Chondrocyte (in vitro differentiated cells): ENCODE measurements around the gene CLN3. TPM values are rescaled to one million over a fixed set of nuclear protein-coding genes. Genes with fewer than 3 reads are reported as not detected.
A peak's percentile ranks its signal among the peaks of the same experiment; 100 is the strongest.

ENCODE experiments used
- DNase-seq: peaks from one replicate; pipeline ENCODE4 v3.0.0; 2021; ENCODE audit warnings: mixed read lengths, low spot score
- H3K27ac Mint-ChIP-seq: one replicate; pipeline ENCODE4 v1.8.0; 2021; ENCODE audit warnings: mild to moderate bottlenecking, moderate library complexity, mixed read lengths; ENCODE audit not compliant: unreplicated experiment
- H3K27me3 Mint-ChIP-seq: 2 replicates; pipeline ENCODE4 v1.8.0; 2021; ENCODE audit warnings: low read depth, mixed read lengths
- H3K36me3 Mint-ChIP-seq: 2 replicates; pipeline ENCODE4 v1.8.0; 2021; ENCODE audit warnings: low read depth, mixed read lengths
- H3K4me1 Mint-ChIP-seq: 2 replicates; pipeline ENCODE4 v1.8.0; 2021; ENCODE audit warnings: low read depth, mild to moderate bottlenecking, mixed read lengths
- H3K4me3 Mint-ChIP-seq: one replicate; pipeline ENCODE4 v1.8.0; 2021; ENCODE audit warnings: mild to moderate bottlenecking, moderate library complexity, mixed read lengths; ENCODE audit not compliant: unreplicated experiment
- H3K9me3 Mint-ChIP-seq: 2 replicates; pipeline ENCODE4 v1.8.0; 2021; ENCODE audit warnings: low read depth, mixed read lengths
- CTCF ChIP-seq: fragments of 200-600 bp; sonication (generic); IDR thresholded peaks from 2 replicates; pipeline ENCODE4 v1.5.0; 2021; ENCODE audit warnings: antibody characterized with exemption, mild to moderate bottlenecking, moderate library complexity
- long read RNA-seq: library from polyadenylated mRNA; stranded (forward); transcript quantifications from one replicate; pipeline ENCODE4 v2.0.0, GENCODE V29; 2021
- total RNA-seq: library from RNA; stranded (reverse); gene quantifications from 3 replicates; pipeline ENCODE4 v1.2.1, GENCODE V29; 2021

The CLN3 gene
- total RNA-seq = 28.0 to 31.7 TPM (median 29.3 TPM) in 3 replicates
- long read RNA-seq, transcript CLN3-205 (15 exons, 1,876 nt) = minor isoform, 15 of 52 reads
- long read RNA-seq, transcript CLN3-244 (16 exons, 3,832 nt) = major isoform, 29 of 52 reads
- long read RNA-seq, partial matches to known transcripts = 4 of 52 reads
- long read RNA-seq, other reads (novel, unspliced or antisense) = 0 of 52 reads

- Mint-ChIP-seq H3K4me3 (peak within 1 kb of the TSS; percentile 94), H3K27me3 (no peaks in the 10 kb centered on the region), H3K4me1 (peaks cover 4% of the 10 kb centered on the region), H3K27ac (peak within 1 kb of the TSS; percentile 100), H3K9me3 (no peaks in the 10 kb centered on the region), H3K36me3 (peaks cover 5% of the 10 kb centered on the region)
- no peak for TF ChIP-seq CTCF
- DNase-seq = no peak
Measured at GRCh38 chr16:28491970-28492474, at the start of gene CLN3. Gene CLN3 (minus strand): TSS chr16:28492074. CDS start chr16:28491759, 315 bp downstream.

DNA sequence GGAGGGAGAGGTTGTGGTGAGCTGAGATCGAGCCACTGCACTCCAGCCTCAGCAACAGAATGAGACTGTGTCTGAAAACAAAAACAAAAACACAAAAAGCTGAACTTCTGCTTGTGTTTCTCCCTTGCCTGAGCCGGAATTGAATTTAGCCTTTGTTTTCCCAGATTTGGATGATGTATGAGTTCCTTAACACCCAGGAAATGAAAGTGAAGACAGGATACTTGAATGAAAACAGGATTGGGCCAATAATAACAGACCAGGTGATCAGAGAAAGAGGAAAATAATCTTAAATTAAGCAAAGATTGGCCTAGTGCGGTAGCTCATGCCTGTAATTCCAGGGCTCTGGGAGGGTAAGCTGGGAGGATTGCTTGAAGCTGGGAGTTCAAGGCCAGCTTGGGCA, 48.5 kb upstream of the CLN3 start:
- peaks cover 3% of the 10 kb centered on the region for H3K27me3 Mint-ChIP-seq
- peaks cover 38% of the 10 kb centered on the region for H3K4me1 Mint-ChIP-seq
- H3K9me3 Mint-ChIP-seq = no peaks in the 10 kb centered on the region
- no peak for DNase-seq
- no peak overlapping the region for H3K27ac Mint-ChIP-seq
- no peak for TF ChIP-seq CTCF
- no peak overlapping the region for H3K4me3 Mint-ChIP-seq
- H3K36me3 Mint-ChIP-seq = peaks cover 19% of the 10 kb centered on the region

- H3K9me3 Mint-ChIP-seq = no peaks in the 10 kb centered on the region
- peaks cover 51% of the 10 kb centered on the region for H3K4me1 Mint-ChIP-seq
- no peak for TF ChIP-seq CTCF
- H3K4me3 Mint-ChIP-seq = peak within 1 kb of the TSS; percentile 95
- H3K27ac Mint-ChIP-seq = peak within 1 kb of the TSS; percentile 99
- H3K36me3 Mint-ChIP-seq = peaks cover 28% of the 10 kb centered on the region
- H3K27me3 Mint-ChIP-seq = no peaks in the 10 kb centered on the region
- DNase-seq = peak; percentile 92
Measured at GRCh38 chr16:28538733-28539596, 47.1 kb upstream of the CLN3 start, which contains the start of gene NUPR1. Gene NUPR1 (minus strand): TSS chr16:28538974. CDS start chr16:28538907, 67 bp downstream.

DNA sequence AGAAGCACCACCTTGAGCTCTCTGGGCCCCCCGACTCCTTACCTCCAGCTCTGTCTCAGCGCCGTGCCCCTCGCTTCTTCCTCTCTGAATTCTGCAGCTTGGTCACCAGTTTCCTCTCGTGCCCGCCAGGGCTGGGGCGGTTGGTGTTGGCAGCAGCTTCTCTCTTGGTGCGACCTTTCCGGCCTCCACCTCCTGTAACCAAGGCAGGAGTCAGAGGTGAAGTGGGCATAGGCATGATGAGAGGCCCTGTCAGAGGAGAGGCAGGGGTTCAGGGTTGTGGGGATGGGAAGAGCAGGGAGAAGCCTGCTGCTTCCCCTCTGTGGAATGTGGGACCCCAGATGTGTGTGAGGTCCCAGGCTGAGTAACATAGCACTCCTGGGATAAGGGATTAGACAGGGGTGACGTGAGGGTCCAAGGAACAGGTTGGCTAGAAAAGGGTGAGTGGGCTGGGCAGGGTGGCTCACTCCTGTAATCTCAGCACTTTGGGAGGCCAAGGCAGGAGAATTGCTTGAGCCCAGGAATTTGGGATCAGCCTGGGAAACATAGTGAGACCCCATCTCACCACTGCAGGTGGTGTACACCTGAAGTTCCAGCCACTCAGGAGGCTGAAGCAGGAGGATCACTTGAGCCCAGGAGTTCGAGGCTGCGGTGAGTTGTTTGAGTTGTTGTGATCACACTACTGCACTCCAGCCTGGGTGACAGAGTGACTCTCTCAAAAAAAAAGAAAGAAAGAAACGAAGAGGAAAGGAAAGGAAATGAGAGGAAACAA, 46.3 kb upstream of the CLN3 start:
- no peak for DNase-seq
- Mint-ChIP-seq H3K4me1 (peaks cover 51% of the 10 kb centered on the region), H3K27me3 (no peaks in the 10 kb centered on the region), H3K36me3 (peaks cover 28% of the 10 kb centered on the region), H3K27ac (peak overlapping the region; percentile 99), H3K4me3 (peak overlapping the region; percentile 95), H3K9me3 (no peaks in the 10 kb centered on the region)
- TF ChIP-seq CTCF = no peak

GRCh38 chr16:28537076-28537475, 45.2 kb upstream of the CLN3 start:
- no peak for TF ChIP-seq CTCF
- Mint-ChIP-seq H3K36me3 (peaks cover 28% of the 10 kb centered on the region), H3K9me3 (no peaks in the 10 kb centered on the region), H3K27ac (peak overlapping the region; percentile 99), H3K27me3 (no peaks in the 10 kb centered on the region), H3K4me3 (peak overlapping the region; percentile 95), H3K4me1 (peaks cover 59% of the 10 kb centered on the region)
- DNase-seq = no peak
